Activated naive CD4-positive, alpha-beta T cell treated with anti-CD3 and anti-CD28 coated beads for 36 hours (primary cell): ENCODE results near the gene CSPG4. TPM values are rescaled to one million over a fixed set of nuclear protein-coding genes. Genes with fewer than 3 reads are reported as not detected.

Experiments used
- CTCF ChIA-PET: fragments of 350-600 bp; sonication (Branson Sonifier 250); formaldehyde crosslinking; loops from one replicate; lab custom pipeline; 2021; ENCODE audit warnings: antibody characterized with exemption; lab: Charles Lee
- DNase-seq: peaks from one replicate; pipeline ENCODE4 v3.0.0-alpha.2; 2020
- H3K27ac Mint-ChIP-seq: one replicate; pipeline ENCODE4 v1.8.0; 2021; ENCODE audit warnings: mild to moderate bottlenecking, mixed read lengths
- H3K27me3 Mint-ChIP-seq: one replicate; pipeline ENCODE4 v1.8.0; 2021; ENCODE audit warnings: low read depth, mixed read lengths
- H3K36me3 Mint-ChIP-seq: one replicate; pipeline ENCODE4 v1.8.0; 2021; ENCODE audit warnings: low read depth, mixed read lengths
- H3K4me1 Mint-ChIP-seq: one replicate; pipeline ENCODE4 v1.8.0; 2021; ENCODE audit warnings: low read depth, mixed read lengths
- H3K4me3 Mint-ChIP-seq: one replicate; pipeline ENCODE4 v1.8.0; 2021; ENCODE audit warnings: mild to moderate bottlenecking, moderate library complexity, mixed read lengths
- H3K9me3 Mint-ChIP-seq: one replicate; pipeline ENCODE4 v1.8.0; 2021; ENCODE audit warnings: mixed read lengths
- intact Hi-C: fragments of 100-400 bp; cut with micrococcal nuclease; formaldehyde crosslinking; loops from one replicate; pipeline ENCODE4 v1.15.1; 2023
- total RNA-seq, 2 experiments: library from RNA; stranded (reverse); gene quantifications; one replicate each; pipeline ENCODE4 v1.2.3, GENCODE V29; 2021

Gene CSPG4
- total RNA-seq, 2 experiments from 2014 or later, result not detected

DNA sequence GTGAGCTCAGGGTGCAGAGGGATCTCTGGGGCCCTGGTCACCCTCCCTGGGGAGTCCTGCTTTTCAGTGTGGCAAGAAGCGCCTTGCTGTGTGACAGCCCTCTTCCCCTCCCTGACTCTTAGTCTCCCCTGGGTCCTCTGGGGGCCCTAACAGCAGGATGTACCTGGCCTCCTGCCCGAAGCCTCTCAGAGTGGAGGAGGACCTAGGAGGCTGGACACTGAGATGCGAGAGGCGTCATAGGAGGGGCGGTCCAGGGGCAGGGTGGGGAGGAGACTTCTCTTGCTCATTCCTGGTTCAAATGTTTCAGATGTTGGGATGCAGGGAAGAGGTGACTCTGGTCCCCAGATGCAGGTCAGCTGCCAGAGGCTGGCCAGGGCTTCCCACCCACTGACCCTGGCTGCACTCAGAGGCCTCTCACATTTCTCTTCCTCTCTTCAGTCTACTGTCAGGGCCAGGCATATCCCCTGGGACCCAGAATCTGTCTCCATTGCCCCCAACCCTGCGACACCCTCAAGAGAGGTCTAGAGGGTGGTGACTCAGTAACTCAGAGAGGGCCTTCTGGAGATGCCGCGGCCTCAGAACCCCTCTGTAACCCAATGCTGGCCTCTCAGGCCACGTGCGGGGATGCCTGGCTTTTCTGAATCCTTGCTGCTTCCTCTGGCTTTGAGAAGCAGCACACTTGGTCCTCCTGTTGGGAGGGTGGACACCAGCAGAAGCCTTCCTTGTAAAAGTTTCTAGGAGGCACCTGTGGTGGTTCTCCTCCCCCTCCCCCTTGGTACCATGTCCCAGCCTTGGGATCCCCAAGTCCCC is 39.0 kb downstream of the CSPG4 start:
- no peaks in the 10 kb centered on the region for H3K27me3 Mint-ChIP-seq
- no peaks in the 10 kb centered on the region for H3K9me3 Mint-ChIP-seq
- intact Hi-C loops, result no loop called here
- no peak overlapping the region for H3K4me3 Mint-ChIP-seq
- no peak for DNase-seq
- H3K36me3 Mint-ChIP-seq, result no peaks in the 10 kb centered on the region
- H3K4me1 Mint-ChIP-seq, result no peaks in the 10 kb centered on the region
- no peak overlapping the region for H3K27ac Mint-ChIP-seq
- CTCF ChIA-PET, result no interaction called here

DNA sequence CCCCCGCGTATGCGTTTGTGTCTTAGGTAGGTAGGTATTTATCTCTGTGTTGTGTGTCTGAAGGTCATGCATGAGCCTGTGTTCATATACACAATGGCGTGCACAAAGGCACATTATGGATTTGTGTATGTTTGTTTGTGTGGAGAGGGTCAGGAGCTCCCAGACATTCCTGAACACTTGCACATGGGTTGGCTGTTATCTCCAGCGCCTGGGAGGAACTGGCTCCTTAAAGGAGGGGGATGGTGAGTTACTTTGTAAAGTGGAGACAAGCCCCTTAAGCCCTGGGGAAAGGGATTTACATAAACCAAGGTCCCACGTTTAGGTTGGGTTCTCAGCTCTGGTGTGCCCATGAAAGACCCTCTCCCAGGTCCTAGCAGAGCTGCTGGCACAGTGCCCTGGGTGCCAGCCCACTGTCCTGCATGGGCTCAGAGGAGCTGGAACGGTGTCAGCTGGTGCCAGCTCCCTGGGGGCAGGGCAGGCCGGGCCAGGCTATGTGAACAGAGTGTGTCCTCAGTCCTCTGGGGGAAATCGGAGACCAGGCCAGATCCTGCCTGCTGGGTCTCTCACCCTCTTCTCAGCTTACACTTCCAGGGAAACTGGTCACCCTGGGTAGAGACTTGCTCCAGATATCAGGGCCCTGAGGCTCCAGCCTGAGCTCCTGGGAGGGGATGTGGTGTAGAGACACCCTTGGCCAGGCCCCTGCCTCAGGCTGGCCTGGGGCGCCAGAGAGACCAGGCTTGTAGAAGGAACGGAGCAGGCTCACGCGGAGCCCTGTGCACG is 39.8 kb downstream of the CSPG4 start:
- H3K27ac Mint-ChIP-seq, result no peak overlapping the region
- CTCF ChIA-PET, result no interaction called here
- H3K4me3 Mint-ChIP-seq, result no peak overlapping the region
- no peaks in the 10 kb centered on the region for H3K9me3 Mint-ChIP-seq
- DNase-seq, result no peak
- no peaks in the 10 kb centered on the region for H3K36me3 Mint-ChIP-seq
- intact Hi-C loops, result no loop called here
- H3K27me3 Mint-ChIP-seq, result no peaks in the 10 kb centered on the region
- H3K4me1 Mint-ChIP-seq, result no peaks in the 10 kb centered on the region

DNA sequence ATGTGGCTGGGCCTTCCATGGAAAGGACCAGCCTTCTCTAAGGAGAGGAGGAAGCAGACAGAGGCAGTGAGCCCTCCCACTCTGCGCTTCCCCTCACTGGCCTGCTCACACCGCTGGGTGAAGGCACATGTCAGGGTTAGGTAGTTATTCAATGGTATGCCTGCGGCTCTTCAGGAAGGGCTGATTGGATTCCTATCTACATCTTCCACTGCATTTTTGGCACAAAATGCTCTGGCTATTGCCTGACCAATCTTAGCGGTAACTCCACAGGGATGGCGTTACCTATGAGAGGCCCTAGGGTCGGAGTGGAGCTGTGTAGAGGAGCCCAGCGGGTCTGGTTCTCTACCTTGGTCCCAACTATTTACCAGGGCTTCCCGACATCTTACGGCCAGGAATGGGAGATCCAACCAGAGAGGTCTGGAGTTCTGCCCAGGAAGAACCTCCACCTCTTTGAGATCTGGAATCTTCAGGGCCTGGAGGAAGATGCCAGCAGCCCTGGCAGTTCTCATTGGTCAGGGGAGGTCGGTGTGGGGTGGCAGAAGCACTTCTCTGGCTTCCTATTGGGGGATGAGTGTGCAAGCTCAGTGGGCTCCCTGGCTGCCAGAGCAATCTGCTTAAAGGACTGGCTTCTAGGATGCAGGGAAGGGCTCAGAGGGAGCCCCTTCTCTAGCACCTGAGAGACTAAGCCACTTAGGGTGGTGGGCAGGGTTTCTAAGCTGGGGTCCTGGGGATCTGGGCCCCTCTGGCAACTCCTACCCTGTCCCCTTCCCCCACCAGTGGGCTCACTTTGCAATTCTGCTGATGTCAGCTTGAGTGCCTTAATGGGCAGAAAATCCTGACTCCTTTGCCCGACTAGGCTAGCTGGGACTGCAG is 40.7 kb downstream of the CSPG4 start:
- Mint-ChIP-seq H3K27ac (no peak overlapping the region), H3K9me3 (no peaks in the 10 kb centered on the region), H3K4me1 (no peaks in the 10 kb centered on the region), H3K27me3 (no peaks in the 10 kb centered on the region), H3K36me3 (no peaks in the 10 kb centered on the region), H3K4me3 (no peak overlapping the region)
- no peak for DNase-seq
- intact Hi-C loops, result no loop called here
- CTCF ChIA-PET, result interaction anchor here (1.4 kb wide), 2 partner anchors 14 to 65 kb away, joined by 3 read pairs; no protein-coding TSS in a partner anchor

DNA sequence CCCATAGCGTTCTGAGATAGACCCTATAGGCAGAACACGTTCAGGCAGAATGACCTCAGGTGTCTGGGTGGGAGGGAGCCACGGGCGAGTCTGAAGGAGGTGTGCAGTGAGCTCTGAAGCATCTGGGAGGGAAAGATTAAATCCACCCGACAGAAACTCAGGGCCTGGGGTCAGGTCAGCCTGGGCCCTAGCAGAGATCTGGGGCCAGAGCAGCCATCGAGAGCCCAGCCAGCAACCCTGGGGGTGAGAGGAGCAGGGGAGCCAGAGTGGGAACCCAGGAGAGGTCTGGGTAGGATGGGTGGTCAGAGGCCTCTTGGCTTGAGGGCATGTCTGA is 42.8 kb downstream of the CSPG4 start:
- no peaks in the 10 kb centered on the region for H3K36me3 Mint-ChIP-seq

DNA sequence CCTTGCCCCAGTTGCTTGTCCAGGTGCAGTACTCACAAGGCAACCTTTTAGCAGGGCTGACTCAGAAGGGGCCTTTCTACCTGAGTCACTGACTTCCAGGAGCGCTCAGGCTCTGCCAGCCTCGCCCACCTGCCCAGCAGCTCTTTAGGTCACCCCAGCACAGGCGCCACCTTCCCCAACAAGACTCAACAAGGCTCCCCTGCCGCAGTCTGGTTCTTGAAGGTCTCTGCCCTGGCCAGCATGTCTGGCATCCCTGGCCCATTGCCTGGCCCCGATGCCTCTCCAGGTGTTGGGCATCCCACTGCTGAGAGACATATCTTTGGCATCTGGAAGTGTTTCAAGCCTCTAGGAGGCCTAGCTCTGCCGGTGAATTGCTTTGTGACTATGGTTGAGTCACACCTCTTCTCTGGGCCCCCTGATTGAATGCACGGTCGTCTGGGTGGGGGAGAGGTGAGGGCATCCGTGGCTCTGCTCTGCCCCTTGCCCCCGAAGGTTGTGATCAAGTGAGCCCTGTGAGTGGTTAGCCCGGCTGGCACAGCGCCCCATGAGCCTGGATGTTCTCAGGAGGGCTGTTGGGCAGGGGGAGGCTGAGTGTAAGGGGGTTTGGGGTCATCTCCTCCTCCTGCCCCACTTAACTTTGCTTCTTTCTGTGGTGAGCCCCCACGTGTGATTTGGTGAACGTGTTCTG is 43.3 kb downstream of the CSPG4 start:
- DNase-seq, result no peak
- CTCF ChIA-PET, result interaction anchor here (0.9 kb wide), 1 partner anchor 12 kb away, joined by 4 read pairs; no protein-coding TSS in a partner anchor
- H3K36me3 Mint-ChIP-seq, result no peaks in the 10 kb centered on the region
- intact Hi-C loops, result no loop called here
- H3K27me3 Mint-ChIP-seq, result no peaks in the 10 kb centered on the region
- no peaks in the 10 kb centered on the region for H3K9me3 Mint-ChIP-seq
- H3K4me1 Mint-ChIP-seq, result no peaks in the 10 kb centered on the region
- H3K27ac Mint-ChIP-seq, result no peak overlapping the region
- no peak overlapping the region for H3K4me3 Mint-ChIP-seq

More for the DNA sequence above, 42.8 kb downstream of the CSPG4 start:
- no peak overlapping the region for H3K4me3 Mint-ChIP-seq
- no peaks in the 10 kb centered on the region for H3K9me3 Mint-ChIP-seq
- no peaks in the 10 kb centered on the region for H3K4me1 Mint-ChIP-seq
- CTCF ChIA-PET, result no interaction called here
- DNase-seq, result no peak
- H3K27me3 Mint-ChIP-seq, result no peaks in the 10 kb centered on the region
- intact Hi-C loops, result no loop called here
- no peak overlapping the region for H3K27ac Mint-ChIP-seq

DNA sequence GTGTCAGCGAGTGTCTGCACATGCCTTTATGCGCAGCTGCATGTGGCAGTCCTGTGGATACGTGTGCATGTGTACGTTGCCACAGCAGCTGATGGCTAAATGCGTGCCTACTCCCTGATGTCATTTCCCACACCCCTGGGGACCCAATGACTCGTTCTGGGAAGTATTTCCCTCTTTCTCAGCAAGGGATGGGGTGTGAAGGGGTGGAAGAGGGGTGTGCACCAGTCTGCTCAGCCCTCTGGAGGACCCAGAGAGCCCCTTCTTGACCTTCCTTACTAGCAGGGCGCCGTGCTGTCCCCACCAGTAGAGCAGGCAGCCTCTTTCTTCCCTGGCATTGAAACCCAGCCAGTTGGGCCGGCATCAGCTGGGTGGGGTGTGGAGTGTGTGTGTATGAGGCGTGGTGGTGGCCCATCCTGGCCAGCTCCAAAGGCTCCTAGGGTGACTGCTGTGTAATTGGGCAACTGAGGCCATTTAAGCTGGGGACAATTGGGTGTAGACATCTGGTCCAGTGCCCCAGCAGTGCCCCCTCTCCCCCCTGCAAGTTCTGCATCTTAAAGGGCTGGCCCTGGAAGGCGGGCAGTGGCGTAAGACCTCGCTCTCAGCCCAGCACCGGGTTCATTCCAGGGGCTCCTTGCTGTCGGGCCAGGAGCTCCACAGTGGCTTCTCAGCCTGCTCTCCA is 45.7 kb downstream of the CSPG4 start:
- Mint-ChIP-seq H3K36me3 (no peaks in the 10 kb centered on the region), H3K9me3 (no peaks in the 10 kb centered on the region), H3K27me3 (no peaks in the 10 kb centered on the region), H3K4me3 (no peak overlapping the region), H3K4me1 (no peaks in the 10 kb centered on the region), H3K27ac (no peak overlapping the region)
- intact Hi-C loops, result no loop called here
- DNase-seq, result no peak
- CTCF ChIA-PET, result no interaction called here

DNA sequence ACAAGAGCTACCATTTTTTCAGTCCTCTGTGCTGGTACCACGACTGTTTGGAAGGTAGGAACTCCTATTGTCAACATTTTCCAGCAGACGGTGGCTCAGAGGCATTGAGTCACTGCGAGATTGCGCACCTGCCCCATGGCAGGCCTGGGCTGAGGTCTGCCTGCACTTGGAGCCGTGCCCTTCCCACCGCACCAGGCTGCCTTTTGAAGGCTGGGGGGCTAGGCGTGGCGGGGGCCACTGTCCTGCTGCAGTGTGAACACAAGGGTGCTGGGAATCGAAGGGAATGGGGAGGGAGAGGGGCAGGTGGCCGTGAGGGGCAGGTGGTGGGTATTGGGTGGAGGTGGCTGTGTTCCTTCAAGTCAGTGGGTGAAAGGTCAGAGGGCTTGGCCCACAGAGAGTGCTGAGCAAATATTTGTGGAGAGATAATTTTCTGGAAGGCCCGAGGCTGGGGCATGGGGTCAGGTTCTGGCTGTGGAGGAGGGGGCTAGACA is 48.7 kb downstream of the CSPG4 start:
- CTCF ChIA-PET, result no interaction called here
- Mint-ChIP-seq H3K9me3 (no peaks in the 10 kb centered on the region), H3K36me3 (no peaks in the 10 kb centered on the region), H3K4me1 (no peaks in the 10 kb centered on the region), H3K4me3 (no peak overlapping the region), H3K27ac (no peak overlapping the region), H3K27me3 (no peaks in the 10 kb centered on the region)
- no peak for DNase-seq
- intact Hi-C loops, result no loop called here

DNA sequence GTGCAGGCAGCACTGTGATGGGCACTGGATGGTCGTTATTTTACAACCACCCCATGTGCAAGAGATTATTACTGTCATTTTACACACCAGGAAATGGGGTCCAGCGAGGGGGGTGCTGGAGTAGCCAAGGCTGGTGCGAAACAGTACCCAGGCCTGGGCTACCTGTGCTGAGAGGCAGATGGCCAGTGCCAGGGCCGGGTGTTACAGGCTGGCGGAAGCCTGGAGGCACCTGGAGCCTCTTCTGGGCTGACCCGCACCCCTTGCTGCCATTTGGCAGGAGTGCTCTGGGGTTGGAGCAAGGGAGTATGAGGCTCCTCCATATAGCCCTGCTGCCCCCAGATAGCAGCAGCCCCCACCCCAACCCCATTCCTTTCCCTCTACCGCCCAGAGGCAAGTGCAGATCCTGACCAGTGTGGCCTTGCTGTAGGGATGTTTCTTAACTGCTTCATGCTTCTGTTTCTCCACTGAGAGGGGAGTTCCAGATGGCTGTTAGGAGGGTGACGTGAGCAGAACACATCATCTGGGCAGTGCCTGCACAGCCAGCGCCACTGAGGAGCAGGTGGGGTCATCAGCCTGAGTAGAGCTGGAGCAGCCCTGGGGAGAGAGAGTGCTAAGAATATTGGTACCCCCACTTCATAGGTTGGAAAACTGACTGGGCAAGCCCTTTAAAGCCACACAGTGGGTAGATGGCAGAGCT is 49.7 kb downstream of the CSPG4 start:
- Mint-ChIP-seq H3K4me3 (no peak overlapping the region), H3K27me3 (no peaks in the 10 kb centered on the region), H3K4me1 (no peaks in the 10 kb centered on the region), H3K9me3 (no peaks in the 10 kb centered on the region), H3K36me3 (no peaks in the 10 kb centered on the region), H3K27ac (no peak overlapping the region)
- CTCF ChIA-PET, result no interaction called here
- no peak for DNase-seq
- intact Hi-C loops, result no loop called here

DNA sequence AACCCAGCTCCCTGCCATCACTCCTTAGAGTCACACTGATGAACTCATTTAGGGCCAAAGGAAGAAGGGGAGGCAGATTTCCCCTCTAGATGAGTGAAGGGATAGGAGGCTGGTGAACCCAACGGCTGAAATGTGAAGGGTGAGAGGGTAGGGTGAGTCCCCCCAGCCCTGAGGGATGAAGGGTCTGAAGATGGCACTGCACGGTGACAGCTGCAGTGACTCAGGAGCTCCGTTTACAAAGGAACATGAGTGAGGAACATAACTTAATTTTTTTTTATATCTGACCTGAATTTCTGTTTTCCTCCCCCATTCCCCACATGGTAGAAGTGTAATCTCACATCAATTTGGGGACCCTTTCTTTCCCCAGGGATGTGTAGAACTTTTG is 50.9 kb downstream of the CSPG4 start:
- Mint-ChIP-seq H3K27ac (no peak overlapping the region), H3K36me3 (no peaks in the 10 kb centered on the region), H3K4me3 (no peak overlapping the region), H3K4me1 (no peaks in the 10 kb centered on the region), H3K9me3 (no peaks in the 10 kb centered on the region), H3K27me3 (no peaks in the 10 kb centered on the region)
- intact Hi-C loops, result no loop called here
- no peak for DNase-seq
- CTCF ChIA-PET, result no interaction called here

DNA sequence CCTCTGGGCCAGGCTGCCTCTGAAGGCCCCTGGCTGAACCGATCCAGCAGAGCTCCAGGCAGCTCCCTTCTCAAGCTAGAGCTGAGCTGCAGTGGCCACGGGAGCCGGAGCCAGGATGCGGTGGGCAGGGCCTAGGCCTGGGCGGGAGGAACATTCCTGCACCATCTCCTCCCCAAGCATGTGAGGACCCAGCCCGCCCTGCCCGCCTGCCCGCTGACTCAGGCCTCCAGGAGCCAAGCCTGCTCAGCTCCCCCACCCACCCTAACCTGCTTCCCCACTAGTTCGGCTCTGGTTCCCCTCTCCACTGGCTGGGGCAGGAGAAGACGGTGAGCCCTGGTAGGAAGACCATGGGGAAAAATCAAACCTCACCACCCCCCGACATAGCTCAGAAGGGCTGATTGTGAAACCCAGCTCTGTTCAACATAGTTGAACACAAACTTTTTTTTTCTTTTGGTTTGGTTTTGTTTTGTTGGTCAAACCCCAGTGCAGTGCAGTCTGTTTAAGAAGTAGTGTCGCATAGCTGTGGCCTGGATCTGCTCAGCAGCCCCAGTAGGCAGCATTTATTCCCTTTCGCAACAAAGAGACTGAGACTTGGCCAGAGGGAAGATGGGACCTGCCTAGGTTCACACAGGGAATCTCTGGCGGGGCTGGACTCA is 51.4 kb downstream of the CSPG4 start:
- no peak for DNase-seq

More for the DNA sequence above, 51.4 kb downstream of the CSPG4 start:
- no peaks in the 10 kb centered on the region for H3K27me3 Mint-ChIP-seq
- H3K9me3 Mint-ChIP-seq, result no peaks in the 10 kb centered on the region
- no peak overlapping the region for H3K27ac Mint-ChIP-seq
- no peak overlapping the region for H3K4me3 Mint-ChIP-seq
- intact Hi-C loops, result no loop called here
- CTCF ChIA-PET, result no interaction called here
- H3K36me3 Mint-ChIP-seq, result no peaks in the 10 kb centered on the region
- H3K4me1 Mint-ChIP-seq, result no peaks in the 10 kb centered on the region
